Panc1 (cell line): Measurements from ENCODE around the gene TP63. TPM values are rescaled to one million over a fixed set of nuclear protein-coding genes. Genes with fewer than 3 reads are reported as not detected.

Experiments used
- ATAC-seq: fragments of 200-7000 bp; cut with Tn5 transposase; 2 replicates; pipeline ENCODE4 v1.9.1; 2020; ENCODE audit warnings: mild to moderate bottlenecking, moderate library complexity
- BruUV-seq: library from RNA; stranded (reverse); fragments of 400-500 nt; replicated peaks from 2 replicates; lab custom pipeline; 2021; lab: Mats Ljungman, UMichigan
- CTCF ChIA-PET: fragments of 300-600 bp; sonication (Branson Sonifier 250); formaldehyde crosslinking; loops from one replicate; lab custom pipeline; 2022; ENCODE audit warnings: antibody characterized with exemption; lab: Charles Lee
- POLR2A ChIA-PET: fragments of 300-600 bp; sonication (Branson Sonifier 250); formaldehyde crosslinking; loops from one replicate; lab custom pipeline; 2022; ENCODE audit warnings: antibody characterized with exemption; lab: Charles Lee
- DNase-seq: peaks from one replicate; pipeline ENCODE4 v3.0.0-alpha.2; 2010; ENCODE audit warnings: low read depth, low spot score
- H3K27ac ChIP-seq: 2 replicates; pipeline ENCODE4 v1.5.1; 2011; ENCODE audit warnings: mild to moderate bottlenecking, low read length, inconsistent platforms
- H3K27me3 ChIP-seq: fragments of 200-500 bp; sonication (Bioruptor generic); 2 replicates; pipeline ENCODE4 v1.6.0; 2014; ENCODE audit warnings: low read length, inconsistent platforms; ENCODE audit not compliant: control insufficient read depth, insufficient read depth
- H3K36me3 ChIP-seq: fragments of 200-500 bp; sonication (Bioruptor generic); 2 replicates; pipeline ENCODE4 v1.5.1; 2014; ENCODE audit warnings: inconsistent platforms, mild to moderate bottlenecking, low read length, moderate library complexity; ENCODE audit not compliant: control insufficient read depth, insufficient read depth
- H3K4me1 ChIP-seq: 2 replicates; pipeline ENCODE4 v1.5.1; 2011; ENCODE audit warnings: inconsistent platforms, mild to moderate bottlenecking, low read length, moderate library complexity; ENCODE audit not compliant: control insufficient read depth, insufficient read depth
- H3K4me3 ChIP-seq, 2 experiments: 2 replicates each; pipeline ENCODE4 v1.5.1; 2011 to 2012; ENCODE audit warnings: low read depth in 2 of 2, low read length in 2 of 2, mild to moderate bottlenecking in 2 of 2, inconsistent platforms in 1 of 2, moderate library complexity in 1 of 2
- H3K9me3 ChIP-seq: fragments of 200-500 bp; sonication (Bioruptor generic); 2 replicates; pipeline ENCODE4 v1.5.1; 2014; ENCODE audit warnings: low read depth, mild to moderate bottlenecking, inconsistent platforms, low read length, moderate library complexity; ENCODE audit not compliant: control insufficient read depth, insufficient read depth
- CTCF ChIP-seq: fragments of 450-650 bp; IDR thresholded peaks from 2 replicates; pipeline ENCODE4 v1.5.1; 2017; ENCODE audit warnings: mild to moderate bottlenecking
- POLR2AphosphoS5 ChIP-seq: IDR thresholded peaks from 2 replicates; pipeline ENCODE4 v1.6.1; 2012; ENCODE audit warnings: mild to moderate bottlenecking, low read depth, low read length, moderate library complexity
- SIN3A ChIP-seq: IDR thresholded peaks from 2 replicates; pipeline ENCODE4 v1.6.1; 2012; ENCODE audit warnings: low read depth, mild to moderate bottlenecking, low read length, moderate library complexity, borderline replicate concordance; ENCODE audit not compliant: insufficient read depth
- TCF7L2 ChIP-seq: IDR thresholded peaks from 2 replicates; pipeline ENCODE4 v1.6.1; 2011; ENCODE audit warnings: mild to moderate bottlenecking, low read depth, low read length, inconsistent platforms
- in situ Hi-C: cut with HindIII; loops from 2 replicates; pipeline ENCODE4 v1.10.0; 2016; ENCODE audit warnings: low sequenced_read_pairs, low pct_unique_long_range_greater_than_20kb
- intact Hi-C: fragments of 100-400 bp; cut with micrococcal nuclease; formaldehyde crosslinking; loops from one replicate; pipeline ENCODE4 v1.10.0; 2022; ENCODE audit not compliant: unreplicated experiment
- total RNA-seq: library from RNA; stranded (reverse); gene quantifications from one replicate; pipeline ENCODE4 v1.2.1, GENCODE V29; 2021; ENCODE audit not compliant: unreplicated experiment
- TF ChIP-seq, protein P1 (sequence below), 2 experiments: IDR thresholded peaks; 2 replicates each; pipeline ENCODE4 v1.6.1; 2011 to 2012; ENCODE audit warnings: low read depth in 2 of 2, control low read depth in 1 of 2, low read length in 1 of 2, mild to moderate bottlenecking in 1 of 2, moderate library complexity in 1 of 2; ENCODE audit not compliant: insufficient read depth in 1 of 2

TP63 gene
- total RNA-seq, 1 experiment from 2014 or later, result 0.51 TPM

DNA sequence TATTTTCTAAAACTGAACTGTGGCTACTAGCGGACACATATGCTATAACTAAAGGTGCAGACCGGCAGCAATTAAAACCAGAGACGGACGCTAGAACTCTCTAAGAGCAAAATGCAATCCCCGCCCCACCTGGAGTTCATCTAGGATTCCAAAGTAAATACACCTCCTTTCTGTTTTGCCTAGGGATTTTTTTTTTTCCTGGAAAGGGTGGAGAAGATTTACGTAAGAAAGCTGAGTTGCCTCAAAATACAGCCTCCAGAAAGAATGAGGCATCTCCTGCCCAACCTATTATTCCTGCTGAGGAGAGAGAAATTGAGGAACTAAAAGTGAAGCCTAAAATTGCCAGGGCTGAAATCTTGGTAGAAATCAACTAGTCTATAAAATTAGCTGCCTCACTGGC is 150.2 kb downstream of the TP63 start:
- ATAC-seq (no peak), DNase-seq (no peak)
- Histone ChIP-seq H3K27ac (no peak overlapping the region), H3K27me3 (no peaks in the 10 kb centered on the region), H3K4me1 (no peaks in the 10 kb centered on the region), H3K4me3 (no peak overlapping the region), H3K9me3 (no peaks in the 10 kb centered on the region), H3K36me3 (no peaks in the 10 kb centered on the region)
- BruUV-seq, result no TSS peak
- TF ChIP-seq SIN3A (no peak), POLR2AphosphoS5 (no peak), TCF7L2 (no peak), CTCF (no peak)
- TF ChIP-seq, protein P1, sequence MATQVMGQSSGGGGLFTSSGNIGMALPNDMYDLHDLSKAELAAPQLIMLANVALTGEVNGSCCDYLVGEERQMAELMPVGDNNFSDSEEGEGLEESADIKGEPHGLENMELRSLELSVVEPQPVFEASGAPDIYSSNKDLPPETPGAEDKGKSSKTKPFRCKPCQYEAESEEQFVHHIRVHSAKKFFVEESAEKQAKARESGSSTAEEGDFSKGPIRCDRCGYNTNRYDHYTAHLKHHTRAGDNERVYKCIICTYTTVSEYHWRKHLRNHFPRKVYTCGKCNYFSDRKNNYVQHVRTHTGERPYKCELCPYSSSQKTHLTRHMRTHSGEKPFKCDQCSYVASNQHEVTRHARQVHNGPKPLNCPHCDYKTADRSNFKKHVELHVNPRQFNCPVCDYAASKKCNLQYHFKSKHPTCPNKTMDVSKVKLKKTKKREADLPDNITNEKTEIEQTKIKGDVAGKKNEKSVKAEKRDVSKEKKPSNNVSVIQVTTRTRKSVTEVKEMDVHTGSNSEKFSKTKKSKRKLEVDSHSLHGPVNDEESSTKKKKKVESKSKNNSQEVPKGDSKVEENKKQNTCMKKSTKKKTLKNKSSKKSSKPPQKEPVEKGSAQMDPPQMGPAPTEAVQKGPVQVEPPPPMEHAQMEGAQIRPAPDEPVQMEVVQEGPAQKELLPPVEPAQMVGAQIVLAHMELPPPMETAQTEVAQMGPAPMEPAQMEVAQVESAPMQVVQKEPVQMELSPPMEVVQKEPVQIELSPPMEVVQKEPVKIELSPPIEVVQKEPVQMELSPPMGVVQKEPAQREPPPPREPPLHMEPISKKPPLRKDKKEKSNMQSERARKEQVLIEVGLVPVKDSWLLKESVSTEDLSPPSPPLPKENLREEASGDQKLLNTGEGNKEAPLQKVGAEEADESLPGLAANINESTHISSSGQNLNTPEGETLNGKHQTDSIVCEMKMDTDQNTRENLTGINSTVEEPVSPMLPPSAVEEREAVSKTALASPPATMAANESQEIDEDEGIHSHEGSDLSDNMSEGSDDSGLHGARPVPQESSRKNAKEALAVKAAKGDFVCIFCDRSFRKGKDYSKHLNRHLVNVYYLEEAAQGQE (IDR thresholded peaks at IDR 0.05; ENCODE audit: insufficient read depth in 1 of 2, low read depth in 2 of 2, low read length in 1 of 2), result no peak
- in situ Hi-C loops, result no loop called here
- ChIA-PET POLR2A (no interaction called here), CTCF (no interaction called here)
- intact Hi-C loops, result no loop called here

DNA sequence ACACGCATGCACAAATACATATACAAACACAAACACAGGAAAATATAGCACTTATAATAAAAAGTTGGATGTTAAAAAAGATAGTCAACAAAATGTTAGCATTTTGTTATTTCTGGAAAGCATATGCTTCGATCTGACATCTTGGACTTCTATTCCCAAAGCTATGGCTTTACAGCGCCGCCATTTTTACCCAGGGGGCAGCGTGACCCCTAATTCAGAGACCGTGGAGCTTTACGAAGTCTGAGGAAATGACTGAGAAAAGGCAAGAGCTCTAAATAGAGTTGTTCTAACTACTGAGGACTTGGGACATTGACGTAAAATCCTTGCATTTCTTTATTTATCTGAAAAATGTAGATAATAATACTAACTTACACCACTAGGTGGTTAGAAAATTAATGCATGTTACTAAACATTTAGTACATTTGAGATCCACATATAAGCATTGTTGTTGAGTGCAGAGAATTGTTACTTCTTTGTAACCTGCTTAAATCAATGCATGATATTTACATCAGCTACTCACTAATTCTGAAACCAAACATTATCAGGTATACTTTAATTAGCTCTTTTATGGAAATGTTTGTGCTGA is 155.4 kb downstream of the TP63 start:
- Histone ChIP-seq H3K9me3 (no peaks in the 10 kb centered on the region), H3K36me3 (no peaks in the 10 kb centered on the region), H3K27me3 (no peaks in the 10 kb centered on the region), H3K27ac (no peak overlapping the region), H3K4me1 (no peaks in the 10 kb centered on the region), H3K4me3 (no peak overlapping the region)
- ATAC-seq (no peak), DNase-seq (no peak)
- no peak for TF ChIP-seq TCF7L2
- peak; percentile 23; the same call in 1 of the 2 replicates for TF ChIP-seq CTCF
- intact Hi-C loops (no loop called here), in situ Hi-C loops (no loop called here)
- ChIA-PET POLR2A (no interaction called here), CTCF (interaction anchor here (0.7 kb wide), 2 partner anchors 50 to 327 kb away, joined by 3 to 5 read pairs; no protein-coding TSS in a partner anchor)
- BruUV-seq, result no TSS peak
